ENCODE results near the gene FAM199X. TPM values are rescaled to one million over a fixed set of nuclear protein-coding genes. Genes with fewer than 3 reads are reported as not detected.

The FAM199X gene
- total RNA-seq (2014; rRNA removed), result 25.9 and 26.0 TPM in 2 replicates
- Bru-seq, nascent RNA, result percentile 82 among the genes with signal in this experiment
- BruChase-seq, experiment 1, labeled RNA remaining after a 6-hour chase, result percentile 93 among the genes with signal in this experiment
- BruChase-seq, experiment 2, labeled RNA remaining after a 2-hour chase, result percentile 91 among the genes with signal in this experiment
- long read RNA-seq, full-length matches to known transcripts, result 66 of 89 reads
- long read RNA-seq, partial matches to known transcripts, result 1 of 89 reads
- long read RNA-seq, other reads (novel, unspliced or antisense), result 22 of 89 reads

- Histone ChIP-seq H3K27me3 (ENCODE audit: low read length) (no peaks in the 10 kb centered on the region), H3K9me3 (ENCODE audit: low read length) (no peaks in the 10 kb centered on the region), H3K9me2 (replicated peaks; ENCODE audit: low read length) (no peaks in the 10 kb centered on the region), H3K27ac (ENCODE audit: low read length) (peak within 1 kb of the TSS; percentile 60), H3K4me1 (ENCODE audit: insufficient read depth, low read length) (peaks cover 18% of the 10 kb centered on the region), H3F3A (ENCODE audit: low read length, unreplicated experiment) (no peaks in the 10 kb centered on the region), H2AFZ (ENCODE audit: low read length) (peak within 1 kb of the TSS; percentile 99), H3K36me3 (ENCODE audit: low read depth, low read length) (no peaks in the 10 kb centered on the region), H3K79me2 (ENCODE audit: low read length) (peaks cover 48% of the 10 kb centered on the region), H3K4me2 (ENCODE audit: low read length) (peak within 1 kb of the TSS; percentile 97), H3K9ac (ENCODE audit: low read length) (peak within 1 kb of the TSS; percentile 77), H3K4me3 (ENCODE audit: low read length) (peak within 1 kb of the TSS; percentile 87), H4K20me1 (ENCODE audit: low read length) (peaks cover 11% of the 10 kb centered on the region)
- TF ChIP-seq EZH2phosphoT487 (IDR thresholded peaks at IDR 0.05; ENCODE audit: borderline replicate concordance, low read length) (no peak), EZH2 (IDR thresholded peaks at IDR 0.05; ENCODE audit: low read length, unreplicated experiment) (no peak), CTCF (conservative IDR thresholded peaks at IDR 0.05; ENCODE audit: low read depth, low read length) (peak; percentile 57)
- DNase-seq (peak; percentile 91), ATAC-seq (peak; percentile 89)
- intact Hi-C loops (cut with micrococcal nuclease), result loop anchor here (1.0 kb wide), 1 partner anchor 10 kb away; no protein-coding TSS in a partner anchor
- CTCF ChIA-PET, result no interaction called here
- POLR2A ChIA-PET (ENCODE audit: unreplicated experiment), result no interaction called here
- BruUV-seq (replicated peaks), result no TSS peak
Measured at GRCh38 chrX:104165894-104166734, at the start of gene FAM199X. Gene FAM199X, plus strand, starts transcription at chrX:104166453. Its CDS starts 333 bp downstream, at chrX:104166786.

DNA sequence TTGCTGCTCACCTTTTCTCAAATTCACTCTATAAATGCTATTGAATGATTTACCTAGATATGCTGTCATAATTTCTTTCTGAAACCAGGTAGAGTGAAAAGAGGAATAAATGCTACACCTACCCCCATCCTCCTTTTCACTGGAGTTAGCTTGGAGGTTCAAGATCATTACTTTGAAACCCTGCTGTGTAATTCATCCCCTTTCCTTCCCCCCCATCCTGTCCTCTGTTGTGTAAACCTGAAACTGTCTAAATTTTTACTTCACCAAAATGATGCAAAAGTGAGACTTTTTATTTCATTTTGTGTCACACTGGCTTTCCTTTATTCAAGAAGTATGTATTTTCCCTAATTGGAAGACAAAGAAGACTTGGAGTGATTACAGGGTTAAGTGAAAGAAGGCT lies 48.5 kb upstream of the FAM199X start:
- Histone ChIP-seq H3K4me3 (ENCODE audit: low read length) (no peak overlapping the region), H2AFZ (ENCODE audit: low read length) (no peak overlapping the region), H3K9me3 (ENCODE audit: low read length) (no peaks in the 10 kb centered on the region), H4K20me1 (ENCODE audit: low read length) (no peaks in the 10 kb centered on the region), H3K4me2 (ENCODE audit: low read length) (no peak overlapping the region), H3F3A (ENCODE audit: low read length, unreplicated experiment) (no peaks in the 10 kb centered on the region), H3K9me2 (replicated peaks; ENCODE audit: low read length) (no peaks in the 10 kb centered on the region), H3K79me2 (ENCODE audit: low read length) (no peaks in the 10 kb centered on the region), H3K36me3 (ENCODE audit: low read depth, low read length) (no peaks in the 10 kb centered on the region), H3K27ac (ENCODE audit: low read length) (no peak overlapping the region), H3K9ac (ENCODE audit: low read length) (no peak overlapping the region), H3K4me1 (ENCODE audit: insufficient read depth, low read length) (no peaks in the 10 kb centered on the region; the same call in 1 of the 2 replicates), H3K27me3 (ENCODE audit: low read length) (no peaks in the 10 kb centered on the region)
- ChIA-PET POLR2A (ENCODE audit: unreplicated experiment) (no interaction called here), CTCF (no interaction called here)
- TF ChIP-seq EZH2phosphoT487 (IDR thresholded peaks at IDR 0.05; ENCODE audit: borderline replicate concordance, low read length), result no peak
- no peak for TF ChIP-seq EZH2 (IDR thresholded peaks at IDR 0.05; ENCODE audit: low read length, unreplicated experiment)
- TF ChIP-seq CTCF (conservative IDR thresholded peaks at IDR 0.05; ENCODE audit: low read depth, low read length), result no peak
- ATAC-seq (no peak), DNase-seq (no peak)
- BruUV-seq (replicated peaks), result no TSS peak
- intact Hi-C loops (cut with micrococcal nuclease), result no loop called here

Measured in PC-3 (cell line).